Vagina (tissue), 2 donors: ENCODE data around the gene ZSCAN10. TPM values are rescaled to one million over a fixed set of nuclear protein-coding genes. Genes with fewer than 3 reads are reported as not detected.

Experiments
- DNase-seq, 2 donors: peaks; one replicate each; pipeline ENCODE4 v3.0.0-alpha.2; 2017; ENCODE audit errors: extremely low spot score in 2 of 2
- H3K27ac ChIP-seq: fragments of 200-600 bp; sonication (generic); one replicate; pipeline ENCODE4 v1.5.1; 2019
- H3K27me3 ChIP-seq: fragments of 200-600 bp; sonication (generic); one replicate; pipeline ENCODE4 v1.5.1; 2019
- H3K36me3 ChIP-seq, 2 donors: fragments of 200-600 bp; sonication (generic); one replicate each; pipeline ENCODE4 v1.5.1; 2017 to 2019
- H3K4me1 ChIP-seq: fragments of 200-600 bp; sonication (generic); one replicate; pipeline ENCODE4 v1.5.1; 2019
- H3K4me3 ChIP-seq, 2 donors: fragments of 200-600 bp; sonication (generic); 1 replicate in 1 of 2; 2 replicates in 1 of 2; pipeline ENCODE4 v1.5.1; 2016 to 2019
- H3K9me3 ChIP-seq: fragments of 200-600 bp; sonication (generic); one replicate; pipeline ENCODE4 v1.5.1; 2019
- CTCF ChIP-seq, 3 experiments: fragments of 450-650 bp in 2 of 3; fragments of 200-600 bp in 1 of 3; sonication (generic) in 1 of 3; IDR thresholded peaks; one replicate each; pipeline ENCODE4 v1.5.1; 2017 to 2019; ENCODE audit warnings: antibody characterized with exemption in 3 of 3, mild to moderate bottlenecking in 2 of 3, moderate library complexity in 2 of 3
- POLR2A ChIP-seq, 2 donors: fragments of 450-650 bp; IDR thresholded peaks; one replicate each; pipeline ENCODE4 v1.6.1; 2017; ENCODE audit warnings: antibody characterized with exemption in 2 of 2, mild to moderate bottlenecking in 2 of 2, moderate library complexity in 2 of 2
- POLR2AphosphoS5 ChIP-seq, 2 donors: sonication (generic); formaldehyde crosslinking; IDR thresholded peaks; one replicate each; pipeline ENCODE4 v1.9.0; 2017; ENCODE audit warnings: antibody characterized with exemption in 2 of 2, mild to moderate bottlenecking in 2 of 2, low read depth in 1 of 2; ENCODE audit not compliant: insufficient read depth in 1 of 2
- intact Hi-C: fragments of 100-400 bp; cut with DNase I; formaldehyde crosslinking; loops from one replicate; pipeline ENCODE4 v1.15.1; 2023
- total RNA-seq: library from RNA; depleted of rRNA; stranded (reverse); fragments of >200 nt; gene quantifications from one replicate; pipeline ENCODE4 v1.2.3, GENCODE V29; 2016

Gene ZSCAN10
- total RNA-seq, 1 donor from 2014 or later, result not detected

GRCh38 chr16:3091551-3091950, 7.5 kb downstream of the ZSCAN10 start:
- Histone ChIP-seq H3K9me3 (no peaks in the 10 kb centered on the region), H3K4me3 (no peak overlapping the region), H3K4me1 (no peaks in the 10 kb centered on the region), H3K27me3 (no peaks in the 10 kb centered on the region), H3K27ac (no peak overlapping the region), H3K36me3 (no peaks in the 10 kb centered on the region)
- TF ChIP-seq POLR2A (IDR thresholded peaks at IDR 0.05) (no peak), CTCF (IDR thresholded peaks at IDR 0.05) (no peak), POLR2AphosphoS5 (IDR thresholded peaks at IDR 0.05; ENCODE audit: insufficient read depth in 1 of 2, low read depth in 1 of 2) (no peak)
- intact Hi-C loops, result no loop called here
- no peak for DNase-seq

- Histone ChIP-seq H3K27me3 (no peaks in the 10 kb centered on the region), H3K4me3 (no peak overlapping the region), H3K36me3 (no peaks in the 10 kb centered on the region), H3K27ac (no peak overlapping the region), H3K9me3 (no peaks in the 10 kb centered on the region), H3K4me1 (no peaks in the 10 kb centered on the region)
- DNase-seq, result no peak
- TF ChIP-seq POLR2AphosphoS5 (IDR thresholded peaks at IDR 0.05; ENCODE audit: insufficient read depth in 1 of 2, low read depth in 1 of 2) (no peak), POLR2A (IDR thresholded peaks at IDR 0.05) (no peak), CTCF (IDR thresholded peaks at IDR 0.05) (no peak)
- intact Hi-C loops, result no loop called here
Observed at GRCh38 chr16:3089717-3090592, 9.1 kb downstream of the ZSCAN10 start.

- no peak for TF ChIP-seq POLR2A (IDR thresholded peaks at IDR 0.05)
- TF ChIP-seq POLR2AphosphoS5 (IDR thresholded peaks at IDR 0.05; ENCODE audit: insufficient read depth in 1 of 2, low read depth in 1 of 2), result no peak
- no peak for TF ChIP-seq CTCF (IDR thresholded peaks at IDR 0.05)
- no peak for DNase-seq
- Histone ChIP-seq H3K27me3 (no peaks in the 10 kb centered on the region), H3K4me3 (no peak overlapping the region), H3K4me1 (no peaks in the 10 kb centered on the region), H3K36me3 (no peaks in the 10 kb centered on the region), H3K27ac (no peak overlapping the region), H3K9me3 (no peaks in the 10 kb centered on the region)
- intact Hi-C loops, result no loop called here
Observed at GRCh38 chr16:3088925-3089716, 10.0 kb downstream of the ZSCAN10 start.

GRCh38 chr16:3088450-3088849, 10.6 kb downstream of the ZSCAN10 start:
- Histone ChIP-seq H3K4me3 (no peak overlapping the region), H3K27me3 (no peaks in the 10 kb centered on the region), H3K36me3 (no peaks in the 10 kb centered on the region), H3K4me1 (no peaks in the 10 kb centered on the region), H3K27ac (no peak overlapping the region), H3K9me3 (no peaks in the 10 kb centered on the region)
- DNase-seq, result no peak
- no peak for TF ChIP-seq CTCF (IDR thresholded peaks at IDR 0.05)
- no peak for TF ChIP-seq POLR2A (IDR thresholded peaks at IDR 0.05)
- TF ChIP-seq POLR2AphosphoS5 (IDR thresholded peaks at IDR 0.05; ENCODE audit: insufficient read depth in 1 of 2, low read depth in 1 of 2), result no peak
- intact Hi-C loops, result no loop called here
